HG03103 (cell line): ENCODE data around the gene CHCHD1.
"Not testable (repeated sequence)": the region's sequence is repeated elsewhere in the genome, so short reads cannot be mapped to it uniquely, and the experiment has no call there.

ENCODE experiments used
- ATAC-seq: cut with Tn5 transposase; IDR thresholded peaks from one replicate; pipeline ENCODE4 v1.9.1; 2021; ENCODE audit warnings: low read depth; ENCODE audit not compliant: unreplicated experiment

CHCHD1 gene

GRCh38 chr10:73781879-73782748 is at the start of gene CHCHD1:
Gene CHCHD1 (plus strand): TSS chr10:73782048. CDS start chr10:73782076, 28 bp downstream.
- peak; percentile 48 for ATAC-seq

GRCh38 chr10:73732426-73732825 is 49.4 kb upstream of the CHCHD1 start:
- no peak for ATAC-seq

GRCh38 chr10:73732931-73733623 is 48.8 kb upstream of the CHCHD1 start:
- ATAC-seq, result no peak

- no peak for ATAC-seq
Measured at GRCh38 chr10:73734028-73734720, 47.7 kb upstream of the CHCHD1 start.

- ATAC-seq, result no peak
Measured at GRCh38 chr10:73734796-73735305, 47.0 kb upstream of the CHCHD1 start.

- not testable (repeated sequence) for ATAC-seq
Measured at GRCh38 chr10:73740501-73741254, 41.2 kb upstream of the CHCHD1 start.

- ATAC-seq, result no peak
Measured at GRCh38 chr10:73742454-73742734, 39.5 kb upstream of the CHCHD1 start.

- no peak for ATAC-seq
Measured at GRCh38 chr10:73743327-73743904, 38.4 kb upstream of the CHCHD1 start.

- ATAC-seq, result peak; percentile 81
Measured at GRCh38 chr10:73743905-73744663, 37.8 kb upstream of the CHCHD1 start, which contains the start of gene SEC24C. Gene SEC24C (plus strand): TSS chr10:73744372. CDS start chr10:73746833, 2,461 bp downstream.

GRCh38 chr10:73744664-73744975 is 37.2 kb upstream of the CHCHD1 start:
- ATAC-seq, result peak; percentile 29

- no peak for ATAC-seq
Measured at GRCh38 chr10:73746721-73747120, 35.1 kb upstream of the CHCHD1 start.

- no peak for ATAC-seq
Measured at GRCh38 chr10:73750819-73751218, 31.0 kb upstream of the CHCHD1 start.

- no peak for ATAC-seq
Measured at GRCh38 chr10:73756183-73756582, 25.7 kb upstream of the CHCHD1 start.

- ATAC-seq, result no peak
Measured at GRCh38 chr10:73758704-73759511, 22.9 kb upstream of the CHCHD1 start.

GRCh38 chr10:73759512-73760115 is 22.2 kb upstream of the CHCHD1 start:
- ATAC-seq, result no peak

- no peak for ATAC-seq
Measured at GRCh38 chr10:73761781-73762180, 20.1 kb upstream of the CHCHD1 start.

GRCh38 chr10:73762915-73763314 is 18.9 kb upstream of the CHCHD1 start:
- ATAC-seq, result no peak

- no peak for ATAC-seq
Measured at GRCh38 chr10:73763343-73763742, 18.5 kb upstream of the CHCHD1 start.
